ENCODE measurements around the gene IDH1.
"Not testable (repeated sequence)": the region's sequence is repeated elsewhere in the genome, so short reads cannot be mapped to it uniquely, and the experiment has no call there.

Gene IDH1

DNA sequence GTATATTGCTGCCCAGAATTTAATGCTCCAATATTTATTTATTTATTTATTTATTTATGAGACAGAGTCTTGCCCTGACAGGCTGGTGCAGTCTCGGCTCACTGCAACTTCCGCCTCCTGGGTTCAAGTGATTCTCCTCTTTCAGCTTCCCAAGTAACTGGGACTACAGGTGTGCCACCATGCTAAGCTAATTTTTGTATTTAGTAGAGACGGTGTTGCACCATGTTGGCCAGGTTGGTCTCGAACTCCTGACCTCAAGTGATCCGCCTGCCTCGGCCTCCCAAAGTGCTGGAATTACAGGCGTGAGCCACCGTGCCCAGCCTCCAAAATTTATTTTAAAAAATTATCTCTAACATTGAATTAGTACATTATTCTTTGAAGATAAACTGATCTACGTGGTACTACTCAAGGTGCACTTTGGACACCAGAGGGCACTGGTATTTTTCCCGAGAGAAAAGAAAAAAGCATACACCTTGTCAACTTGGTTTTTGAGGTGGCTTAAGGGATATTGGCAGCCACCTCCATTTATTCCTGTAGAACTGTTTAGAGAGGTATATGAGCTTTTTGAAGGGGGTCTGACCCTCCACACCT is 1.4 kb upstream of the IDH1 start:
- DNase-seq, result no peak

DNA sequence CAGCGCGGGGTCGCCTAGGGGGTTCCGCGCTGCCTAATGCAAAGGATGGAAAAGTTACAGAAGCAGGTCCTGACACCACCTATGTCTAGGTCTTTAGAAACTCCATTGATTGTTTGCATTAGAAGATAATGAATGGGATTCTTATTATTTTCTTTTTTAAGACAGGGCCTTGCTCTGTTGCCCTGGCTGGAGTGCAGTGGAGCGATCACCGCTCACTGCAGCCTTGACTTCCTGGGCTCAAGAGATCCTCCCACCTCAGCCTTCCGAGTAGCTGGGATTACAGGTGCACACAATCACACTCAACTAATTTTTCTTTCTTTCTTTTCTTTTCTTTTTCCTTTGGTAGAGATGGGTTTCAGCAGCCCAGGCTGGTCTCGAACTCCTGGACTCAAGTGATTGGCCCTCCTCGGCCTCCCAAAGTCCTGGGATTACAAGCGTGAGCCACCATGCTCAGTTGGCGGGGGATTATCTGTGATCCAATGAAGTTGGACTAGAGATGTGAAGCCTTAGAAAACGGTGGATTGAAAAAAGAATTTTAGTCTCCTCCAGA is 761 bp upstream of the IDH1 start:
- DNase-seq, result no peak

GRCh38 chr2:208254118-208254870 is 577 bp downstream of the IDH1 start:
- DNase-seq, result peak; percentile 76

- DNase-seq, result no peak
Measured at GRCh38 chr2:208253600-208254117, 1.2 kb downstream of the IDH1 start.

DNA sequence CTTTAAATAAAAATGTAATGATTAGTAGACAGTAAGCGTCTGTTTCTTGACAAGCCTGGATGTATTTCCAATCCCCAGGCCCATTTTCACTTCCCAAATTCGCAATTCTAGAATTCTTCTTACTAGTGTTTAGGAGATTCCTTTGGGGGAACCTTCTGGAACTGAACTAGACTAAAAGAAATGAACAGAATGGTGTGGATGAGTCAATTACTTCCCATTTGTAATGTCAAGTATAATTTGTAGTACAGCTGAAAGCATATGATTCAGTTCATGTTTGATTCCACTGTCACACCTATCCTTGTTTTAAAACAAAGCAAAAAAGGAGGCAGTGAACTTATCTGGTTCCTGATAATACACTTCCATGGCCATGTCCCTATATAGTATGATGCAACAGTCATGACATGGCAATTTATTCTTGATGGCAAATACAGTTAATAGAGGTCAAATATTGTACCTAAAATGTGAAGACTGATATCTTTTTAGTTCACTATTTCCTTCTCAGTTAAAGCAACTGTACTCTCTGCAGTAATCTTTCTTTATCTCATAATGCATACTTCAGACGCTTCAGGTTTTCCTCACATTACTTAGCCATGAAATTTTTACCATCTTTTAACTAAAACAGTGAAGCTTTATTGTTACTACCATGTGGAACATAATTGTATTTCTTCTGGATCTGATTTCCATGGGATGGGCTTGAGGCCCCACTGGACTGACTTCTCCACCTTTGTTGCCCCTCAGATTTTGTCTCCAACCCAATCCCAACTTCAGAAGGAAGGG is 2.0 kb downstream of the IDH1 start:
- peak; percentile 45 for DNase-seq

DNA sequence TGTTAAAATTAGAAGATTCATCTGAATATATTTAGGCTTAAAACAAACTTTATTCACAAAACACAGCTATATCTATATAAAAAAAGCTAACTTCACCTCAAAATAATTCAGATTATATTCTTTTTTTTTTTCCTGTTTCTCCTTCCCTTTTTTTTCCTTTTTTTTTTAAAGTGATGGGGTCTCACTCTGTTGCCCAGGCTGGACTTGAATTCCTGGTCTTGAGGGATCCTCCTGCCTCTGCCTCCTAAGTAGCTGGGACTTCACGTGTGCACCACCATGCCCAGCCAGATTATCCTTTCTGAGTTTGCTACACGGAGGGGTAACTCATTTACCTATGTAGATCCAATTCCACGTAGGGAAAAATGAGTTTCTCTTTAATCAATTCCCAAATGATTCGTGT is 3.8 kb downstream of the IDH1 start:
- no peak for DNase-seq

- peak; percentile 62 for DNase-seq
Measured at GRCh38 chr2:208250388-208250787, 4.5 kb downstream of the IDH1 start.

DNA sequence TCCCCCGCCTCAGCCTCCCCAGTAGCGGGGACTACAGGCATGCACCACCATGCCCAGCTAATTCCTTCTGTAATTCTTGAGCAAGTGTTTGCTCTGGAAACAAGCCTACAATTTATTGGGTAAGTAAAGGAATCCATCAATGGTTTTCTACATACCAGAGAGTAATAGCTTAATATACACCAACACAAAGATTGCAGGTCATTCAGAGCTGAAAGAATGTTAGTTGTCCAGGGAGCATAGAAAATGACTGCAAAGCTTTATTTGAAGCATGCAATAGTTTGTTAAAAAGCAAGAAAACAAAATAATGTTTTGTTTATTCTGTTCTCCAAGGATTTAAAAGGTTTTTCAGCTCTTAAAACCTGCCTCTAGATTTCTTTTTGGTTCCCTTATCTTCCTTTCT is 5.6 kb downstream of the IDH1 start:
- DNase-seq, result no peak

GRCh38 chr2:208248601-208249000 is 6.3 kb downstream of the IDH1 start:
- no peak for DNase-seq

DNA sequence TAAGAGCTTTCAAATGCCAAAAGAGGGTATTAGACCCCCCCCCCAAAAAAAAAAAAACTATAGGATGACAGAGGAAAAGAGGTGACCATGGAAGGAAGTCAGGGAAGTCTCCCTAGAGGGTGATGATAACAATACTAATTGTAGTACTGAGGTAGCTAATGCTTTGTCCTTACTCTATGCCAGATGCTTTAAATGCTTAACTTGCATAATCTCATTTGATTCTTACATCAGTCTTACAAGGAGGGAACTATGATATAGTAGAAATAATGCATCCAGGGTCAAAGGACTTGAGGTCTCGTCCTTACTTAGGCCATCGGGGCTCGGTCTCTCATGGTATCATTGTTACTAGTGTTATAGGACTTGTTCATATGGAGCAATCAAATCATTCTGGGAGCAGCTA is 9.1 kb downstream of the IDH1 start:
- peak; percentile 12 for DNase-seq

GRCh38 chr2:208244422-208244821 is 10.4 kb downstream of the IDH1 start:
- DNase-seq, result no peak

GRCh38 chr2:208240619-208241209 is 14.2 kb downstream of the IDH1 start:
- DNase-seq, result no peak

DNA sequence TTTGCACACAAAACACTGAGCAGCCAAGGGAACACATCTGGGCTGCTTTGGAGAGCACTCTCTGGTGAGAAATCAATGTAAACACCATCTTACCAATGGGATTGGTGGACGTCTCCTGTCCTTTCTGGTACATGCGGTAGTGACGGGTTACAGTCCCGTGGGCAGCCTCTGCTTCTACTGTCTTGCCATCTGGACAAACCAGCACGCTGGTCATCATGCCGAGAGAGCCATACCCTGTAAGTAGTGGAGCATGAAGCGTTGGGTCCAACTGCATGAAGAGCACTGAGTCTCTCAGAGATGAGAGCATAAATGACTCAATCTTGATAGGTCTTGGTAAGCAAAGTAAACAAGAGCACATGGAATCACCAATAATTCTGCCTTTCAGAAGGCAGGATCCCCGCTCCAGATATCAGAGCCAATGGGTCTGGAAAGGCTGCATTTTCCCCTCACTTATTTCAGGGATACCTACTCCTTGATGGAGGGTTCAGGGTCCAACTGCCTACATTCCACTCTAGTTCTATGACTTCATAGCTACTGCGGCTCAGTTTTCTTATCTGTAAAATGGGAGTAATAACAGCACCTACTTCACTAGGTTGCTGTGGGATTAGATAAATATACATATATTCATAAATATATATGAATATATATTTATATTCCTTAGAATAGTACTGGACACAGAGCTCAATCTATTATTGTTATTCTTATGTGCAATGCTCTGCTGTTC is 14.9 kb downstream of the IDH1 start:
- no peak for DNase-seq

- DNase-seq, result no peak
Measured at GRCh38 chr2:208235860-208236259, 19.0 kb downstream of the IDH1 start.

DNA sequence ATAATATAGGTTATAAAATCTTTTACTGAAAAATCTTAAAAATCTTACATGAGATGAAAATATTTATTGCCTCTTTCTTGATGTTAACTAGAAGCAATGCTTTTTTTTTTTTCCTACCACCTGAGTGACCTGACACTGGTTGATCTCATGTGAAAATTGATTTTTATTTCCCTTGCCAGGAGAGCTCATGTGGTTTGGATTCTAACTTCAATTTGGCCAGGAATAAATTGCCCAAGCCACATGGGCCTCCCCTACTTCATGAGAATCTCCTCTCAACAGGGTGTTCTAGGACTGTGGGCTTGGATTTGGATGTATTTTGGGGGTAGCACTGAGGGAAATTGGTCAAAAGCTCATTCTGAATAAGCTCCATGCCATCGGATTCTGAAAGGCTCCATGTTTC is 20.1 kb downstream of the IDH1 start:
- DNase-seq, result no peak

- no peak for DNase-seq
Measured at GRCh38 chr2:208228476-208228875, 26.4 kb downstream of the IDH1 start.

- no peak for DNase-seq
Measured at GRCh38 chr2:208227581-208228232, 27.2 kb downstream of the IDH1 start.

GRCh38 chr2:208224802-208225201 is 30.1 kb downstream of the IDH1 start:
- no peak for DNase-seq

- DNase-seq, result no peak
Measured at GRCh38 chr2:208222351-208222750, 32.5 kb downstream of the IDH1 start.

DNA sequence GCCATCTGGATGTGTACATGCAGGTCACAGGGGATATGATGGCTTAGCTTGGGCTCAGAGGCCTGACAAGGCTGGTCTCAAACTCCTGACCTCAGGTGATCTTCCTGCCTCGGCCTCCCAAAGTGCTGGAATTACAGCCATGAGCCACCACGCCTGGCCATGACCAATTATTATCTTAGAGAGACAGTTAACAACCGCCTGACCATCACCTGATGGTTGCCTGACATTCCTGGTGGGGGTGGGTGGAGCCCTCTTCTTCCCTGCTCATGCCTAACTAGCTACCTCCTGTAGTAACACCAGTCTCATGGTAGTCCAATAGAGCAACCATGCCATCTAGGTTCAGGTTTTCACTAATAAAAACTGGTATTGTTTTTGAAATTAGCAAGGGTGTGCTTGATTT is 33.0 kb downstream of the IDH1 start:
- DNase-seq, result not testable (repeated sequence)

DNA sequence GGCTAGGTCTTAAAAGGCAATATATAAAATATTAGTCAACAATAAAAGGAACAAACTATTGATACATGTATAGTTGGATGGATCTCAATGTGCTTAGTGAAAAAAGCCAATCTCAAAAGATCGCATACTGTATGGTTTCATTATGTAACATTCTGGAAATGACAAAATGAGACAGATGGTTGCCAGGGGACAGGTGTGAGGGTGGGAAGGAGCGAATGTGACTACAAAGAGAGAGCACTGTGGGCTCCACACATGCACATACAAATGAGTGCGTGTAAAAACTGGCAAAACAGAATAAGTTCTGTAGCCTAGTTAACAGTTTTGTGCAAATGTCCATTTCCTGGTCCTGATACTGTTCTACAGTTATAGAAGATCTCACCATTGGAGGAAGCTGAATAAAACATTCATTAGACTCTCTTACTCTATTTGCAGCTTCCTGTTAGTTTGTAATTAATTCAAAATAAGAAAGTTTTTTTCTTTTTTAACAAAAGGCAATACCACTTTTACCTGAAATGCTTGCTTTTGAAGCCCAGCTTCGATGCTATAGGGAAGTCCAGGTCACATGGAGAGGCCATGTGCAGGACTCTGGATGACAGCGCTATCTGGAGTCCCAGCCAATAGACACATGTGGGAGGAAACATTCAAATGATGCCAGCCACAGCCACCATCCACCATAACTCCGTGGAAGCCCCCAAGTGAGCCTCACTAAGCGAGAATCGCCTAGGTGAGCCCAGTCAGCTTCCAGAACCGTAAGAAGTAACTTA is 44.0 kb downstream of the IDH1 start:
- no peak for DNase-seq

Measured in MV-4-11 (cell line).